NCI-H345 treated with DMSO at 0.1 percent for 48 hours (cell line): ENCODE results near the gene MSMB.
"Not testable (repeated sequence)": the region's sequence is repeated elsewhere in the genome, so short reads cannot be mapped to it uniquely, and the experiment has no call there.

Source experiments
- DNase-seq: peaks from one replicate; lab custom pipeline; 2025; ENCODE audit not compliant: unreplicated experiment; lab: John Stamatoyannopoulos, UW

MSMB gene

GRCh38 chr10:46046261-46046660 lies at the start of gene MSMB:
MSMB (minus strand) TSS chr10:46046269; CDS start chr10:46046237, 32 bp downstream.
- DNase-seq, result no peak

- no peak for DNase-seq
Observed at GRCh38 chr10:46094931-46095750, 49.1 kb upstream of the MSMB start.

- no peak for DNase-seq
Observed at GRCh38 chr10:46094197-46094500, 48.1 kb upstream of the MSMB start.

- not testable (repeated sequence) for DNase-seq
Observed at GRCh38 chr10:46093316-46094196, 47.5 kb upstream of the MSMB start.

GRCh38 chr10:46092524-46093081 lies 46.5 kb upstream of the MSMB start:
- no peak for DNase-seq

GRCh38 chr10:46091828-46092523 lies 45.9 kb upstream of the MSMB start:
- no peak for DNase-seq

GRCh38 chr10:46091080-46091827 lies 45.2 kb upstream of the MSMB start:
- DNase-seq, result no peak

- no peak for DNase-seq
Observed at GRCh38 chr10:46090258-46090812, 44.3 kb upstream of the MSMB start.

GRCh38 chr10:46087381-46087780 lies 41.3 kb upstream of the MSMB start:
- DNase-seq, result not testable (repeated sequence)

- no peak for DNase-seq
Observed at GRCh38 chr10:46084321-46085165, 38.5 kb upstream of the MSMB start.

- DNase-seq, result no peak
Observed at GRCh38 chr10:46080886-46081285, 34.8 kb upstream of the MSMB start.

- DNase-seq, result no peak
Observed at GRCh38 chr10:46079831-46080585, 33.9 kb upstream of the MSMB start.

- no peak for DNase-seq
Observed at GRCh38 chr10:46077731-46078413, 31.8 kb upstream of the MSMB start.

- no peak for DNase-seq
Observed at GRCh38 chr10:46077141-46077554, 31.1 kb upstream of the MSMB start.

- no peak for DNase-seq
Observed at GRCh38 chr10:46075869-46076268, 29.8 kb upstream of the MSMB start.

GRCh38 chr10:46074196-46074946 lies 28.3 kb upstream of the MSMB start:
- DNase-seq, result no peak

- DNase-seq, result no peak
Observed at GRCh38 chr10:46073564-46073963, 27.5 kb upstream of the MSMB start.
